Natural killer cell treated with Interleukin-12 subunit alpha and Interleukin-12 subunit beta and Interleukin-15 and Interleukin-18, amount 100 ng/mL, for 72 hours (primary cell): Measurements from ENCODE around the gene TUBB2B. TPM values are rescaled to one million over a fixed set of nuclear protein-coding genes. Genes with fewer than 3 reads are reported as not detected.

Experiments used
- ATAC-seq, 2 donors: fragments of 150-1000 bp; cut with Tn5 transposase in 1 of 2; sonication (Bioruptor Pico), chemical (Tn5 transposase) in 1 of 2; 2 replicates each; pipeline ENCODE4 v1.10.0; 2021
- DNase-seq: peaks from one replicate; pipeline ENCODE4 v3.0.0; 2022; ENCODE audit warnings: low spot score
- H3K27ac Mint-ChIP-seq, 2 donors: 1 replicate in 1 of 2; 2 replicates in 1 of 2; pipeline ENCODE4 v1.8.0; 2022; ENCODE audit warnings: mixed read lengths in 2 of 2, mild to moderate bottlenecking in 1 of 2, moderate library complexity in 1 of 2
- H3K27me3 Mint-ChIP-seq, 2 donors: 1 replicate in 1 of 2; 2 replicates in 1 of 2; pipeline ENCODE4 v1.8.0; 2022; ENCODE audit warnings: mixed read lengths in 2 of 2
- H3K36me3 Mint-ChIP-seq: one replicate; pipeline ENCODE4 v1.8.0; 2022; ENCODE audit warnings: mixed read lengths
- H3K4me1 Mint-ChIP-seq, 2 donors: 1 replicate in 1 of 2; 2 replicates in 1 of 2; pipeline ENCODE4 v1.8.0; 2022; ENCODE audit warnings: low read depth in 2 of 2, mixed read lengths in 2 of 2, mild to moderate bottlenecking in 1 of 2
- H3K4me3 Mint-ChIP-seq: one replicate; pipeline ENCODE4 v1.8.0; 2022; ENCODE audit warnings: mixed read lengths
- H3K9me3 Mint-ChIP-seq: 2 replicates; pipeline ENCODE4 v1.8.0; 2022; ENCODE audit warnings: mixed read lengths
- total RNA-seq, 2 donors: library from RNA; stranded (reverse); gene quantifications; one replicate each; pipeline ENCODE4 v1.2.3, GENCODE V29; 2022

TUBB2B gene
- total RNA-seq, 2 donors from 2014 or later: not detected

DNA sequence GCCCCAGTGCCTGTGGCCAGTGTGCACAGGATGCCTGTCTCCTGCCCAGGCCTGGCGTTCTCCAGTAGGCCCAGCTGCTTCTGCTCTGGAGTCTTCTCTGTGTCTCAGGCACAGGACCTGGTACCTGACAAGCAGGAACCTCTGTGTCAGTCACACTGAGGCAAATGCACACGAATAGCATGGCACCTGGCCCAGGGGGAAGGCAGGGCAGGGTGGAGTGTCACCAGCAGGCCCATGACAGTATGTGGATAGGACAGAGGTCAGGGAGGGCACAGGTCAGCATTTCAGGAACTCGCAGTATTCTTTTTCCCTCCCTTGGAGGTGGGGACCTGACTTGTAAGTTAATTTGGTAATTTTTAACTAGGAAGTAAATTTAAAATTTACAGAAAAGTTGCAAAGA is 36.9 kb upstream of the TUBB2B start:
- Mint-ChIP-seq H3K4me1 (peaks cover 23 to 47% of the 10 kb centered on the region in 2 donors), H3K27ac (peak overlapping the region in 1 of 2 donors; percentile 21), H3K27me3 (no peaks in the 10 kb centered on the region), H3K4me3 (no peak overlapping the region), H3K36me3 (peaks cover 8% of the 10 kb centered on the region), H3K9me3 (no peaks in the 10 kb centered on the region)
- DNase-seq (no peak), ATAC-seq (no peak)

DNA sequence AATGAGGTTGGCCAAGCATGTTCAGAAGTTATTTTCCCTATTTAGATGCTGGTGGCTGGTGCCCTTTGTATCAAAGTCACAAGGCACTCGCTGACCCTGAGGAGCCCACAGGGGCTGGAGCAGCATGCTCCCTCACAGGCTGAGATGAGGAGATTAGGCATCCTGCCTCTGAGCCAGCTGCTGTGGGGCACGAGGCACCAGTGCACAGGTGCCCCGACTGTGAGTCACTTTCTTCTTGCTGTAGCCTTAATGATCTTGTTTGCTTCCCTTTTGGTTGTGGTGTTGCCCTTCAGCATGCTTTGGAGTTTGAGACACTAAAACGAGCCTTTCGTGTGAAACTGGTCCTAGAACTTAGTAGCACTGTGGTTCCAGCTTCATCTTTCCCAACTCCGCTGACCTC is 35.6 kb upstream of the TUBB2B start:
- H3K27me3 Mint-ChIP-seq: no peaks in the 10 kb centered on the region
- no peak overlapping the region for H3K4me3 Mint-ChIP-seq
- H3K4me1 Mint-ChIP-seq: peaks cover 25 to 42% of the 10 kb centered on the region in 2 donors
- no peak for ATAC-seq
- no peak overlapping the region for H3K27ac Mint-ChIP-seq
- H3K9me3 Mint-ChIP-seq: no peaks in the 10 kb centered on the region
- no peak for DNase-seq
- H3K36me3 Mint-ChIP-seq: peaks cover 5% of the 10 kb centered on the region

DNA sequence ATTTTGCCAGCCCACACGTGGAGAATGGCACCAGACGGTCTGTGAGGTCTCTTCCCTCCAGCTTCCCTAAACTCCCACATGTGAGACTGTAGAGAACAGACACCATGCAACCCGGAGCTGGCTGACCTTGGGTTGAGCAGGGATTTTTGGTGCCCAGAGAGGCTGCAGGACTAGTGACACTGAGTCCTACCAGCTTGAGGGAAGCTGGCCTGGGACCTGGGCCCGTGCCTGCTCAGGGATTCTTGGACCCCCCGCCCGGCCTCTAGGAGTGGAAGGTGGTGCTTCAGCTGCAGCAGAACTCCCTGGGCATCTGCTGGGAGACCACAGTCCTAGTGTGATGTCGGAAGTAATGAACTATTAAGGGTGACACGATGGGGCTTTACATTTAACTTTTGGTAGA is 34.5 kb upstream of the TUBB2B start:
- H3K27ac Mint-ChIP-seq: no peak overlapping the region
- peaks cover 0 to 1% of the 10 kb centered on the region in 2 donors for H3K27me3 Mint-ChIP-seq
- H3K9me3 Mint-ChIP-seq: no peaks in the 10 kb centered on the region
- ATAC-seq: no peak
- H3K36me3 Mint-ChIP-seq: peaks cover 5% of the 10 kb centered on the region
- no peak overlapping the region for H3K4me3 Mint-ChIP-seq
- H3K4me1 Mint-ChIP-seq: peaks cover 25 to 40% of the 10 kb centered on the region in 2 donors
- DNase-seq: peak; percentile 15

DNA sequence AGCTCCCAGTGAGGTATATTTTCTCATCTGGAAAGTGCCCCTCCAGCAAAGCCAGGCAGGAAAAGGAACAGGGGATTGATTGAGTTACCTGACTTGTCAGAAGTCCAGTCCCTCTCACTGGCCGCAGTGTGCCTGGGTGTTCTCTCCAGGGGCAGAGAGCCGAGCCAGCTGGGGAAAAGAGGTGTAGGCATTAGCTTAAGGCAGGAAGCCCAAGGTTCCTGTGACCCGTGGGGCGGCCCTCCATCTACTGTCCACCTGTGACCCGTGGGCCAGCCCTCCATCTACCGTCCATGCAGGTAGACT is 34.0 kb upstream of the TUBB2B start:
- Mint-ChIP-seq H3K9me3 (no peaks in the 10 kb centered on the region), H3K4me1 (peaks cover 25 to 39% of the 10 kb centered on the region in 2 donors), H3K36me3 (peaks cover 5% of the 10 kb centered on the region), H3K4me3 (peak overlapping the region; percentile 58), H3K27ac (no peak overlapping the region), H3K27me3 (peaks cover 0 to 6% of the 10 kb centered on the region in 2 donors)
- DNase-seq (peak; percentile 13), ATAC-seq (no peak)

DNA sequence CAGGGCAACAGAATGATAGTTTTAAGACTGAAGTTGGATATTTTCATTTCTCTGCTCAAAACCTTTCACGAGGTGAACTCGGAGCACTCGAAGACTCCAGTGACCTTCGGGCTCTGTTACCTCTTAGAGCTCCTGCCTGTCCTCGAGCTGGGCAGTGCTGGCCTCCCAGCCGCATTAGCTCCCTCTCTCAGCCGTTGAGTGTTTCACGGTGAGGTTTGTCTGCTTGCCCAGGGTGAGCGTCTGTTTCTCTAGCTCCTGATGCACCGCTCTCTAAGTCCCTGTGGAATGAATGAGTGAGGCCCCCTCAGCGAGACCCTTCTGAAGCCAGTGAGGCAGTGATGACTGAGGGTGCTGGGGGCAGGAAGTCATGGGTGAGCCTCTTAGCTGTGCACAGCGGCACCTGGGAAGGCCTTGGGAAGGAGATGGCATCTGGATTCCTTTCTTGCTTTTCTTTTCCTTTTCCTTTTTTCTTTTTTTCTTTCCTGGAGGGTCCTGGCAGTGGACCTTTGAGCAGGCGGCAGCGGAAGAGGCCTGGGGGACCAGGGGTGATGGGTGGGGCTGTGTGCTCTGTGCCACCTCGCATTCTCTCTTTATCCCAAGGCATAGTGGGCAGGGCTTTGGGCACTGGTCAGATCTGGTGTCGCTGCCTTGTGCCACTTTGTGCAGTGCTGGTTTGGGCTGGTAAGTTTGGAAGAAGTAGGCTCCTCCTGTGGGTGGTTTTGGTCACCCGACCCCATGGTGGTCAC is 33.5 kb upstream of the TUBB2B start:
- peaks cover 0 to 8% of the 10 kb centered on the region in 2 donors for H3K27me3 Mint-ChIP-seq
- no peaks in the 10 kb centered on the region for H3K9me3 Mint-ChIP-seq

DNA sequence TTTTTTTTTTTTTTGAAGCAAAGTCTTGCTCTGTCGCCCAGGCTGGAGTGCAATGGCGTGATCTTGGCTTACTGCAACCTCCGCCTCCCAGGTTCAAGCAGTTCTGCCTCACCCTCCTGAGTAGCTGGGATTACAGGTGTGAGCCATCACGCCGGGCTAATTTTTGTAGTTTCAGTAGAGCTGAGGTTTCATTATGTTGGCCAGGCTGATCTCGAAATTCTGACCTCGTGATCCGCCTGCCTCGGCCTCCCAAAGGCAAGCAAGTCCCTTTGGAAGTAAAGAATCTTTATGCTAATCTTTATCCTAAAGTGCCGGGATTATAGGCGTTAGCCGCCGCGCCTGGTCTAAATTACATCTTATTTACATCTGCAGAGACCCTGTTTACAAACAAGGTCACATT is 32.8 kb upstream of the TUBB2B start:
- peaks cover 5% of the 10 kb centered on the region for H3K36me3 Mint-ChIP-seq
- H3K4me1 Mint-ChIP-seq: peaks cover 25 to 36% of the 10 kb centered on the region in 2 donors
- peak; percentile 12 for DNase-seq
- H3K4me3 Mint-ChIP-seq: peak overlapping the region; percentile 97
- no peak for ATAC-seq
- H3K9me3 Mint-ChIP-seq: no peaks in the 10 kb centered on the region
- no peak overlapping the region for H3K27ac Mint-ChIP-seq
- peaks cover 0 to 12% of the 10 kb centered on the region in 2 donors for H3K27me3 Mint-ChIP-seq

More for the DNA sequence above, 33.5 kb upstream of the TUBB2B start:
- ATAC-seq (no peak), DNase-seq (no peak)
- Mint-ChIP-seq H3K36me3 (peaks cover 5% of the 10 kb centered on the region), H3K27ac (peak overlapping the region in 1 of 2 donors; percentile 22), H3K4me1 (peaks cover 25 to 36% of the 10 kb centered on the region in 2 donors), H3K4me3 (peak overlapping the region; percentile 58)

DNA sequence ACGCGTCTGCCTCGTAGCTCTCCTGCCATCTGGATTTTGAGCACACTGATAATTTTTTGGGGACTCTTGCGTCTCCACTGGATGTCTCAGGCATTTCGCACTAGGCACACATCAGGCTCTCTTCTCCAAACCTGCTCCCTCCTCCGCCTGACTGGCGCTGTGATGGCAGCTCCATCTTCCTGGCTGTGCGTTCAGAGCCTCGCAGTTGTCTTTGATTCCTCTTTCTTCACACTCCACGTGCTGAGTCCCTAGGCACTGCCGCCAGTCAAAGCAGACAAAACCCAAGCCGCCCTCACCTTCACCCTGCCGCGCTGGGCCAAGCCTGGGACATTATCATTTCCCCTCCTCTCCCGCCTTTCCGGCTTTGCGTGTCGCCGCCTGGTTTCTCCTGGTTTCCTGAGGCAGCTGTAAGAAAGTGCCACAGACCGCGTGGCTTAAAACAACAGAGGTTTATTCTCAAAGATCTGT is 32.1 kb upstream of the TUBB2B start:
- peak; percentile 61 for DNase-seq
- Mint-ChIP-seq H3K4me1 (peaks cover 25 to 33% of the 10 kb centered on the region in 2 donors), H3K27ac (peak overlapping the region; percentile 79 to 92), H3K27me3 (peaks cover 0 to 15% of the 10 kb centered on the region in 2 donors), H3K36me3 (peaks cover 5% of the 10 kb centered on the region), H3K9me3 (no peaks in the 10 kb centered on the region), H3K4me3 (peak overlapping the region; percentile 97)
- ATAC-seq: peak in 1 of 2 donors; percentile 61

DNA sequence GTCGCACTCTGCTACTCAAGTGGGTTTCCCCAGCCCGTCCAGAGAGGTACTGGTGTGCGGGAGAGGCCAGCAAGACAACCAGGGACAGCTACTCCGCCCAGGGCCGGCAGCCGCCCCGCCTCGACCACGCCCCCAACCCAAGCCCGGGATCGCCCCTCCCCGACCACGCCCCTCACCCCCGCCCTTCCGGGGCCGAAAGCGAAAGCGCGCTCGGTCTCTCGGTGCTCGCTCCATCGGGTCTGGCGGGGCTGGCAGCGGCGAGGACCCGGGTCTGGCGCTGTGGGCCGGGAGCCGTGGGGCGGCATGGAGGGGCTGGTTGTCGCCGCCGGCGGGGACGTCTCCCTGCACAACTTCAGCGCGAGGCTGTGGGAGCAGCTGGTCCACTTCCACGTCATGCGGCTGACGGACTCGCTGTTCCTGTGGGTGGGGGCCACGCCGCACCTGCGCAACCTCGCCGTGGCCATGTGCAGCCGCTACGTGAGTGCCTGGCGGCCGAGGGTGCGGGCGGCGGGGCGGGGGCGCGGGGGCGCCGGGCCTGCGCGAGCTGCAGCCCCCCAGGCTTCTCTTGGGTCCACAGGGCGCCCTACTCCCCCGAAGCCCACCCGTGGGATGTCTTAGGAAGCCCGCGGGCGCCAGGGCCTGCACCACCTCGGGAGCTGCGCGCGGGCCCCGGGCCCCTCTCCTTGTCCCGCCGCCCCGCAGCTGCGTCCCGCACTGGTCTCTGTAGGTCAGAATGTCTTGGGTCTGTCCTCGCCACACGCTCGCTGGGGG is 31.5 kb upstream of the TUBB2B start, which contains the start of gene PSMG4:
TSS of gene PSMG4 (plus strand) at position 228 of the 771 bp plus-strand sequence. CDS start at position 304, 76 bp downstream.
- H3K4me1 Mint-ChIP-seq: peaks cover 25 to 36% of the 10 kb centered on the region in 2 donors
- DNase-seq: peak; percentile 95
- H3K27me3 Mint-ChIP-seq: peaks cover 0 to 15% of the 10 kb centered on the region in 2 donors

DNA sequence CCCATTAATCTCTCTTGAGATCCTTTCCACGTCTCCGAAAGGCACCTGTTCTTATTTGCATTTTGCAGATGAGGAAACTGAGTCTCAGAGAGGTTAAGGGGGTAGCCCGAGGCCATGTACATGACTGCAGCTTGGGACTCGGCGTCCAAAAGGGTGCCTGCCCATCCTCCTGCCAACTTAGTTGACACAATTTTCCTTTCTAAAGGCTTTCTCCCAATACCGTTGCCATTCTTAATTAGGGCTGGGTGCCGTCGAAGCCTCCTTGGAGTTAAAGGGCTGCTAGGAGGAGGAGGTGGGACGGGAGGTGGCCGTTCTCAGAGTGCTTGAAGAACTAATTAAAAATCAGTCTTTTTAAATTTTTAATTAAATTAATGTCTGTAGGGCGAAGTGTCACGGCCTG is 30.7 kb upstream of the TUBB2B start:
- H3K4me3 Mint-ChIP-seq: peak overlapping the region; percentile 42
- DNase-seq (no peak), ATAC-seq (no peak)
- H3K4me1 Mint-ChIP-seq: peaks cover 20 to 31% of the 10 kb centered on the region in 2 donors
- no peak overlapping the region for H3K27ac Mint-ChIP-seq
- H3K36me3 Mint-ChIP-seq: peaks cover 5% of the 10 kb centered on the region
- peaks cover 0 to 15% of the 10 kb centered on the region in 2 donors for H3K27me3 Mint-ChIP-seq
- H3K9me3 Mint-ChIP-seq: peaks cover 5% of the 10 kb centered on the region

More for the DNA sequence above, 31.5 kb upstream of the TUBB2B start, which contains the start of gene PSMG4:
- ATAC-seq: peak; percentile 92 to 96
- Mint-ChIP-seq H3K27ac (peak within 1 kb of the TSS; percentile 79 to 92), H3K4me3 (peak within 1 kb of the TSS; percentile 97), H3K36me3 (peaks cover 5% of the 10 kb centered on the region), H3K9me3 (peaks cover 5% of the 10 kb centered on the region)

DNA sequence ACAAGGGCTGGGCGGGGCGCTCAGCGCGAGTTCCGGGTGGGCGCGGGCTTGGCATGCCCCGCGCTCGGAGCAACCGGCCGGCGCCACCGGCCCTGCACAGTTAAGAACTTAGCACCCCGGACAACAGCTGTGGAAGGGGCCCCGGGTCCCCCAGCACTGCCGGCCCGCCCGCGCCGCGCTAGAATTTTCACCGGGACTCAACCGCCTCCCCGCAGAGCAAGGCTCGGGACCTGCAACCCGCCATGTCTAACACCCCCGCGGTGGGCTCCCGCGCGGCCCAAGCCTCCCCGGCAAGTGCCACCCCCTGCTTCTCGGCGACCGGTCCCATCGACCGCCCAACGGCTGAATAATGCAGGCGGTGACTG is 26.1 kb upstream of the TUBB2B start:
- DNase-seq (no peak), ATAC-seq (no peak)
- peaks cover 19 to 34% of the 10 kb centered on the region in 2 donors for H3K27me3 Mint-ChIP-seq
- peaks cover 5% of the 10 kb centered on the region for H3K9me3 Mint-ChIP-seq
- peaks cover 7 to 16% of the 10 kb centered on the region in 2 donors for H3K4me1 Mint-ChIP-seq
- no peak overlapping the region for H3K4me3 Mint-ChIP-seq
- H3K36me3 Mint-ChIP-seq: no peaks in the 10 kb centered on the region
- H3K27ac Mint-ChIP-seq: no peak overlapping the region

DNA sequence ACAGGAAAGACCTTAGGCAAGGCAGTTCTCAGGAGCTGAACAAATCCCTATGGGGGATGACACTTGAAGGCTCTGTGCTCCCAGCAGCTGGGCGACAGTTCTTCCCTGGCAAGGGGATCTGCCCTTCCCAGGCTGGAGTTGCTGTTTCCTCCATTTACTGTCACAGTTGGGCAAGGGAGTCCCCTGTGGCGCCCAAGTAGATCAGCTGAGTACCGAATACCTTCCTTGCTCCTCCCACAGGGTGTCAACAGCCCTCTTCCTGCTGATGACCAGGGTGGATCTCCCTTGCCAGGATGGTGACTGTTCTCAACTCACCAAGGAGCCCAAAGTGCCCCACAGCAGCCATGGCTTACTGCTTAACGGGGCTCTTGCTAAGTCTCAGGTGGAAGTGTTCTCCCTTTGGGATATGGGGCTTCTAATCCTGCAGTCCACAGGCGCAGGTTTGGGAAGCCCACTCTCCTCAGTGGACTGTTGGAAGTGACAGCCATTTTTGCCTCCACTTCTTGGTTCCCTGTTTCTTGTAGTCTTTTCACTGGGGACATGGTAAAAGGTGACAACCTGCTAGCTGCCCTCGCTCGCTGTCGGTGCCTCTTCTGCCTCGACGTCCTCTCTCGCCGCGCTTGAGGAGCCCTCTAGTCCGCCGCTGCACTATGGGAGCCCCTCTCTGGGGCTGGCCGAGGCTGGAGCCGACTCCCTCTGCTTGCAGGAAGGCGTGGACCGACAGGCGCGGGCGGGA is 25.6 kb upstream of the TUBB2B start:
- H3K27ac Mint-ChIP-seq: no peak overlapping the region
- ATAC-seq: no peak

DNA sequence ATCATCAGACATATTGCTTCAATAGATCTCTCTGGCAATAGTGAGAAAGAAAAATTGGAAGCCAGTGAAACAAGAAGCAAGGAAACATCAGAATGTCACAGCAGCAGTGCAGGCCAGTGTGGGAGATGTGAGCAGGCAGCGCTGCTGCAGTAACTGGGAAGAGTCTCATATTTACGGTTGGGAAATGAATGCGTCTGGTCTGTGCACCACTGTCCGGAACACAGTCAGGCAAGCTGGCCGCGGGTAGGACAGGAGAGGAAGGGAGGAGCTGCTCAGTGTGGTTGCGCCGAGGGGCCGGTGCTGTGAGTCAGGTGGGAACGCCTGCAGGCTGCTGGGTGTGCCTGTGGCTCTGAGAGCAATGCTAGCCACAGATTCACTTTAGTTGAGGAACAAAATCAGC is 24.9 kb upstream of the TUBB2B start:
- peaks cover 19 to 40% of the 10 kb centered on the region in 2 donors for H3K27me3 Mint-ChIP-seq
- H3K36me3 Mint-ChIP-seq: no peaks in the 10 kb centered on the region
- no peak overlapping the region for H3K4me3 Mint-ChIP-seq
- H3K9me3 Mint-ChIP-seq: peaks cover 5% of the 10 kb centered on the region
- ATAC-seq (no peak), DNase-seq (no peak)
- peaks cover 7 to 14% of the 10 kb centered on the region in 2 donors for H3K4me1 Mint-ChIP-seq
- H3K27ac Mint-ChIP-seq: no peak overlapping the region

More for the DNA sequence above, 25.6 kb upstream of the TUBB2B start:
- DNase-seq: no peak
- Mint-ChIP-seq H3K27me3 (peaks cover 19 to 36% of the 10 kb centered on the region in 2 donors), H3K4me3 (no peak overlapping the region), H3K36me3 (no peaks in the 10 kb centered on the region), H3K9me3 (peaks cover 5% of the 10 kb centered on the region), H3K4me1 (peaks cover 7 to 16% of the 10 kb centered on the region in 2 donors)
